ENCODE data around the gene KCND3. TPM values are rescaled to one million over a fixed set of nuclear protein-coding genes. Genes with fewer than 3 reads are reported as not detected.

Gene KCND3
- total and polyA plus RNA-seq, 5 experiments from 2014 or later, result 0.02 to 0.13 (median 0.06) TPM; not detected in 2

- H3K27ac Mint-ChIP-seq, result no peak overlapping the region
- no peaks in the 10 kb centered on the region for H3K4me1 Mint-ChIP-seq
- no peak overlapping the region for H3K4me3 Mint-ChIP-seq
- peaks cover 21 to 64% (median 40%) of the 10 kb centered on the region in 5 donors for H3K27me3 Mint-ChIP-seq
- H3K9me3 Mint-ChIP-seq, result no peaks in the 10 kb centered on the region
- H3K36me3 Mint-ChIP-seq, result no peaks in the 10 kb centered on the region
- ATAC-seq, result no peak
- POLR2A ChIA-PET, result no interaction called here
- no peak for DNase-seq
These were observed 23.6 kb downstream of the KCND3 start for GRCh38 chr1:111965781-111966443.

DNA sequence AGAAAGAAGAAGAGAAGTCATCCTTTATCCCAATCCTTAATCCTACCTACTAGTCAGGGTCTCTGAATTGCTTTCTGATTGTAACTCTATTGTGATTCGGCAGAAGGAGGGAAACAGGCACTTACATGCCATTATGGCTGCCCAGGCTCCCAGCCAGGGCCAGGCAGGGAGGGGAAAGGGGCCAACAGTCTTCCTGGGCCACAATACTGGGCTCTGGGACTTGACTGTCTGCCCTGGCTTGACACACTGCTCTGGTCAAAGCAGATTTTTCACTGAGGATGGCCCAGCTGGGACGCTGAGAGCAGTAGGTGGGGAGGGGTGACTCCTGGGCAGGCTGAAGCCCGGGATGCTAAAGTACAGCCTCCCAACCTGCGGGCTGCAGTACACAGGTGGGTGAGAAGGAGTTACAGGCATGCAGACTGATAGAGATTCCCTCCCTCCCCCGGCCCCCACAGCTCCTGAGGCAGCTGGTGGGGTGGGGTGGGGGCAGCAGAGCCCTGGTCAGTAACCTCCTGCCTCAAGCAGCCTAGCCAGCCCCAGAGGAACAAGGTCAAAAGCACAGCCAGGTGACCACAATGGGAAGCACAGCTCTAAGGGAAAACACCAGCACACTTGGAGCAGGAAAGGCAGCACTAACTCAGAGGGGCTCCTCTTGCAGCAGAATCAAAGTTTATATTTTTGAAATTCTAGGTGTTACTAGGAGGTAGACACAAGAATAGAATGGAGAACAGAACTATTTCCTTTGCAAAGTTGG is 25.3 kb downstream of the KCND3 start:
- Mint-ChIP-seq H3K4me1 (peaks cover 0 to 5% (median 0%) of the 10 kb centered on the region in 4 donors), H3K27ac (peak overlapping the region in 1 of 10 donors; percentile 29), H3K36me3 (no peaks in the 10 kb centered on the region), H3K27me3 (peaks cover 17 to 64% (median 32%) of the 10 kb centered on the region in 5 donors), H3K4me3 (no peak overlapping the region), H3K9me3 (no peaks in the 10 kb centered on the region)
- ATAC-seq, result no peak
- POLR2A ChIA-PET, result no interaction called here
- DNase-seq, result no peak

DNA sequence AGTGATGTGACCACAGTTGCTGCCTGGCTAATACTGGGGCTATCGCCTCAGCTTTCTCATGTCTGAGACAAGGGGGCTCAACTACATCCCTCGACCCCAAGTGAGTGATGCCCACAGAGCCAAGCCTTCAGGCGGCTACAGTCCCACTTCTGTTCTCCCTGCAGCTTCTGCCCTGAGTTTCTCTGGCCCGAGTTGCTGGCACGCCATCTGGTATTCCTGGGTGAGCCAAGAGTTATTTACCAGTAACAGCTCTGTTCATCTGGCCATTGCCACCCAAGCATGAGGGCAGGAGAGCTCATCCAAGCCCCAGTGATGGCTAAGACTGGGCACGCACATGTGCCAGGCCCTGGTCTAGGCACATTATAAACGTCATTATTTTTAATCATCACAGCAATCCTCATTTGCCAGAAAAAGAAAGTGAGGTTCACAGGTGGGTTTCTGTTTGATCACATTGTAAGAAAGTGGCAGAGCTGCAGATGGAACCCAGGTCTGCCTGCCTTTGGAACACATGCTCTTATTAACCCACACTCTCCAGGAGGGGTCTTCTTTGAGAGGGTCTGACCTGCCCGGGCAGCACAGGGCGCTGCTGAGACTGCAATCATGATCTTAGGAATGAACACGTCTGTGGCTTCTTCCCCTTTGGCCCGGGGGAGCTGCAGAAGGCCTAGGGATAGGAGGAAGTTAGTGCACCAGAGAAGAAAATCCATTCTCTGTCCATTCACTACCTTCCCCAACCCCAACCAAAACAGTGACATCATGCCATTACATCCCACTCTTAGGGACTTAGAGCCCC is 27.5 kb downstream of the KCND3 start:
- Mint-ChIP-seq H3K9me3 (no peaks in the 10 kb centered on the region), H3K27me3 (peaks cover 15 to 74% (median 30%) of the 10 kb centered on the region in 5 donors), H3K4me1 (peaks cover 0 to 8% (median 0%) of the 10 kb centered on the region in 4 donors), H3K27ac (no peak overlapping the region), H3K36me3 (no peaks in the 10 kb centered on the region), H3K4me3 (no peak overlapping the region)
- DNase-seq (no peak), ATAC-seq (no peak)
- POLR2A ChIA-PET, result no interaction called here

GRCh38 chr1:111961016-111961415 is 28.5 kb downstream of the KCND3 start:
- H3K4me3 Mint-ChIP-seq, result no peak overlapping the region
- H3K27me3 Mint-ChIP-seq, result peaks cover 14 to 68% (median 27%) of the 10 kb centered on the region in 5 donors
- no peaks in the 10 kb centered on the region for H3K9me3 Mint-ChIP-seq
- no peaks in the 10 kb centered on the region for H3K36me3 Mint-ChIP-seq
- no peak for ATAC-seq
- peaks cover 0 to 8% (median 0%) of the 10 kb centered on the region in 4 donors for H3K4me1 Mint-ChIP-seq
- DNase-seq, result no peak
- POLR2A ChIA-PET, result no interaction called here
- no peak overlapping the region for H3K27ac Mint-ChIP-seq

- ATAC-seq (no peak), DNase-seq (no peak)
- peaks cover 0 to 8% (median 0%) of the 10 kb centered on the region in 4 donors for H3K4me1 Mint-ChIP-seq
- H3K4me3 Mint-ChIP-seq, result no peak overlapping the region
- peaks cover 13 to 52% (median 20%) of the 10 kb centered on the region in 5 donors for H3K27me3 Mint-ChIP-seq
- no peaks in the 10 kb centered on the region for H3K36me3 Mint-ChIP-seq
- no peaks in the 10 kb centered on the region for H3K9me3 Mint-ChIP-seq
- POLR2A ChIA-PET, result no interaction called here
- H3K27ac Mint-ChIP-seq, result no peak overlapping the region
These were observed 30.0 kb downstream of the KCND3 start for GRCh38 chr1:111959436-111959835.

- POLR2A ChIA-PET, result no interaction called here
- H3K27me3 Mint-ChIP-seq, result peaks cover 13 to 52% (median 24%) of the 10 kb centered on the region in 5 donors
- H3K9me3 Mint-ChIP-seq, result no peaks in the 10 kb centered on the region
- H3K4me1 Mint-ChIP-seq, result peaks cover 0 to 8% (median 0%) of the 10 kb centered on the region in 4 donors
- no peak for DNase-seq
- no peak overlapping the region for H3K4me3 Mint-ChIP-seq
- no peak for ATAC-seq
- no peak overlapping the region for H3K27ac Mint-ChIP-seq
- H3K36me3 Mint-ChIP-seq, result no peaks in the 10 kb centered on the region
These were observed 30.6 kb downstream of the KCND3 start for GRCh38 chr1:111958851-111959250.

GRCh38 chr1:111958075-111958474 is 31.4 kb downstream of the KCND3 start:
- Mint-ChIP-seq H3K36me3 (no peaks in the 10 kb centered on the region), H3K4me1 (peaks cover 0 to 8% (median 0%) of the 10 kb centered on the region in 4 donors), H3K27ac (no peak overlapping the region), H3K9me3 (no peaks in the 10 kb centered on the region), H3K4me3 (no peak overlapping the region), H3K27me3 (peaks cover 13 to 48% (median 25%) of the 10 kb centered on the region in 5 donors)
- DNase-seq, result no peak
- ATAC-seq, result no peak
- POLR2A ChIA-PET, result interaction anchor here (0.6 kb wide), 1 partner anchor 1679 kb away, joined by 5 read pairs; no protein-coding TSS in a partner anchor

DNA sequence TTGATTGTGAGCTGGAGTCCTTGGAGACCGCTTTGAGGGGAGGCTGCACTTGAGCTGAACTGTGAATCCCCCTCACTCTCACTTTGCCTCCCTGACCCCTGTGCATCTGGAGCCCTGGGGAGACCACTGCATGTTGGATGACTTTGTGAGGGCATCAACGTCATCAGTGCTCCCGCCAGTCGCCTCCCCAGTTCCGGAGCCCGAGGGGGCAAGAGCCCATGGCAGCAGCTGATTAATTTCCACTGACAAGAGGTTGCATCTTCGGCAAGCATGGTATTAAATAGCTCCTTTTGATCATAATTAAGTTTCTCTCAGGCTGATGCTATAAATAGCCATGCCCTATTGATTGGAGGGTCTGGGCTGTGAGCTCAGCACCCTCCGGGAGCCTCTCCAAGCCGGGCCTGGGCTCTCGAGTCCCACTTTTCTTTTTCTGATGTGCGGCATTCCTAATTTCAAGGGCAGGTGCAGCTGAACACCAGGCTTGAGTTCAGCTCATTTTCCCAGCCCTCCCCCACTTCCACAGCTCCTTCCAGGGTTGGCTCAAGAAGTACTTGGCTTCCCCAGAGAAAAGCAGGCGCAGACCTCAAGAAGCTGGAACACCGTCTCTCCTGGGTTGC is 33.2 kb downstream of the KCND3 start:
- Mint-ChIP-seq H3K27me3 (peaks cover 18 to 54% (median 36%) of the 10 kb centered on the region in 5 donors), H3K36me3 (no peaks in the 10 kb centered on the region), H3K4me1 (peaks cover 0 to 8% (median 0%) of the 10 kb centered on the region in 4 donors), H3K4me3 (no peak overlapping the region), H3K27ac (no peak overlapping the region), H3K9me3 (no peaks in the 10 kb centered on the region)
- POLR2A ChIA-PET, result no interaction called here
- no peak for ATAC-seq
- no peak for DNase-seq

DNA sequence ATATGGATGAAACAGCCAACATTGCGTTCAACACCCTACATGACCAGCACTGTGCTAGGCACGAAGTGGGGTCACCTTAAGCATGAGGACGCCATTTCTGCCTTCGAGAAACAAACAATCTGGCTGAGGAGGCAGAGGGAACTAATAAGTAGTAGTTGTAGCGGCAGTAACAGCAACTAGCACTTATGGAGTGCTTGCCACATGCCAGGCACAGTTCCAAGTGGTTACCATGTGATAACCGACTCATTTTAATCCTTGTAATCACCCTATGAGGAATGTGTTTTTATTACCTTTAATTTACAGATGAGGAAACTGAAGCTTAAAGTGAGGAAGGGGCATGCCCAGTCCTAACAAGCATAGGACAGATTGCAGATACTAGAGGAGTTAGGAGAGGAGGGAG is 33.7 kb downstream of the KCND3 start:
- POLR2A ChIA-PET, result no interaction called here
- Mint-ChIP-seq H3K4me3 (no peak overlapping the region), H3K9me3 (no peaks in the 10 kb centered on the region), H3K27me3 (peaks cover 18 to 53% (median 33%) of the 10 kb centered on the region in 5 donors), H3K4me1 (peaks cover 0 to 8% (median 0%) of the 10 kb centered on the region in 4 donors), H3K27ac (no peak overlapping the region), H3K36me3 (no peaks in the 10 kb centered on the region)
- ATAC-seq, result no peak
- DNase-seq, result no peak

- Mint-ChIP-seq H3K27ac (no peak overlapping the region), H3K36me3 (no peaks in the 10 kb centered on the region), H3K27me3 (peaks cover 12 to 42% (median 28%) of the 10 kb centered on the region in 5 donors), H3K4me3 (no peak overlapping the region), H3K9me3 (no peaks in the 10 kb centered on the region), H3K4me1 (peaks cover 2 to 6% (median 5%) of the 10 kb centered on the region in 4 donors)
- ATAC-seq (no peak), DNase-seq (no peak)
- POLR2A ChIA-PET, result no interaction called here
These were observed 35.7 kb downstream of the KCND3 start for GRCh38 chr1:111953797-111954196.

DNA sequence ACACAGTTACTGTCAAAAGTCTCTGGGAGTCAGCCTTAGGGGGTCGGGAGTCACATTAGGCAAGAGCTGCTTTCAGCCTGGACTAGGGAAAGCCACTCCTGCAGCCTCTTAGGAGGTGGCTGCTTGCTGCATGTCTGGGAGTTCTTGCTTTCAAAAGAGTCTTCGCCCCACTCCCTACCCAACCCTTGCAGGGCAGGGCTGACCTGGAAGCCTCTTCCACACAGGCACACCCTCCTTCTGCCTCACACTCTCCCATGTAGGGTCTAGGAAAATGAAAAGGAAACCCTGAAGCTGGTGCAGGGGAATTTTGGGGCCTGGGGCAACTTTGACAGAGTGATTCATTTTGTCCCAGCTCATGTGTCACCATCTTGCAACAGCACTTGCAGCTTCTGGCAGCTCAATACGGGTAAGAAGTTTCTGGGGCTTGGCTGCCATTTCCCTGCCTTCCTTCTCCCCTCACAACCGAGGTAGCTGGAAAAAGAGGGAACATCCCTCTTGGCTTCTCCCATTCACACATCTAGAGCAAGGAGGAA is 37.3 kb downstream of the KCND3 start:
- POLR2A ChIA-PET, result no interaction called here
- Mint-ChIP-seq H3K27me3 (peaks cover 11 to 30% (median 21%) of the 10 kb centered on the region in 5 donors), H3K4me3 (no peak overlapping the region), H3K27ac (no peak overlapping the region), H3K4me1 (peaks cover 5 to 11% (median 7%) of the 10 kb centered on the region in 4 donors), H3K36me3 (no peaks in the 10 kb centered on the region), H3K9me3 (no peaks in the 10 kb centered on the region)
- DNase-seq, result no peak
- no peak for ATAC-seq

Measured in naive thymus-derived CD8-positive, alpha-beta T cell (primary cell).